ENCODE measurements around the gene COL20A1. TPM values are rescaled to one million over a fixed set of nuclear protein-coding genes. Genes with fewer than 3 reads are reported as not detected.

The COL20A1 gene
- total and polyA plus RNA-seq, 2 of the 13 experiments (the other 11 are each of a cell fraction or from before 2014, with no cell fraction given): not detected

DNA sequence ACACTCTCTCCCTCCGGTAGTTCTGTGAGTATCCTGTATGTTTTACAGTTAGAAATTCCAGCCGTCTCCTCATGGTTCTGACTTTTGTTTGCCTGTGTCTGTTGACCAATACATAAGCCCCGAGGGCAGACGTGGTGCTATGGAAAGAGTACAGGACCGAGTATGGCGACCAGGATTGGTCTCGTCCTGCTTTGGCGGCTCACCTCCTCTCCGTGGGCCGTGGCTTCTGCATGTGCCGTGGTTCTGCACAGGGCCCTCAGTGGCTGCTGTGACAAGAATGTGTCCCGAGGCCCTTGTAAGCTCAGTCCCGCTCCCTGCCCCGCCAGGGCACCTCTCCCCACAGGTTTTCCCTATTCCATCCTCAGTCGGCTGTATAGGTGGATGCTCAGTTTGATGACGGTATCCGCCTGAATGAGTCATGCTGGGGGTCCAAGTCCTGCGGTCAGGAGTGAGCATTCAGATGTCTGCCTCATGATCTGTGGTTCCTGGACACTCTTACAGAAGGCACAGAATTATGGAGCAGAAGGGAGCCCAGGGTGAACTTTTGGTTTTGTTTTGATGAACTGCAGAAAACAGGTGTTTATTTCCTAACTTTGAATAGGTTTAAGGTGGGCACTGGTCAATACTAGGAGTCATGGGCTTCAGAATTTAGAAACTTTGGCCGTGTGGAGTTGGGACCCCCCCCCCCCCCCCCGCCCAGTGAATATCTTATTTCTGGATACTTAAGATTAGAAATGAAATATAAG, 19.2 kb upstream of the COL20A1 start (continued):
- TF ChIP-seq, protein P1, sequence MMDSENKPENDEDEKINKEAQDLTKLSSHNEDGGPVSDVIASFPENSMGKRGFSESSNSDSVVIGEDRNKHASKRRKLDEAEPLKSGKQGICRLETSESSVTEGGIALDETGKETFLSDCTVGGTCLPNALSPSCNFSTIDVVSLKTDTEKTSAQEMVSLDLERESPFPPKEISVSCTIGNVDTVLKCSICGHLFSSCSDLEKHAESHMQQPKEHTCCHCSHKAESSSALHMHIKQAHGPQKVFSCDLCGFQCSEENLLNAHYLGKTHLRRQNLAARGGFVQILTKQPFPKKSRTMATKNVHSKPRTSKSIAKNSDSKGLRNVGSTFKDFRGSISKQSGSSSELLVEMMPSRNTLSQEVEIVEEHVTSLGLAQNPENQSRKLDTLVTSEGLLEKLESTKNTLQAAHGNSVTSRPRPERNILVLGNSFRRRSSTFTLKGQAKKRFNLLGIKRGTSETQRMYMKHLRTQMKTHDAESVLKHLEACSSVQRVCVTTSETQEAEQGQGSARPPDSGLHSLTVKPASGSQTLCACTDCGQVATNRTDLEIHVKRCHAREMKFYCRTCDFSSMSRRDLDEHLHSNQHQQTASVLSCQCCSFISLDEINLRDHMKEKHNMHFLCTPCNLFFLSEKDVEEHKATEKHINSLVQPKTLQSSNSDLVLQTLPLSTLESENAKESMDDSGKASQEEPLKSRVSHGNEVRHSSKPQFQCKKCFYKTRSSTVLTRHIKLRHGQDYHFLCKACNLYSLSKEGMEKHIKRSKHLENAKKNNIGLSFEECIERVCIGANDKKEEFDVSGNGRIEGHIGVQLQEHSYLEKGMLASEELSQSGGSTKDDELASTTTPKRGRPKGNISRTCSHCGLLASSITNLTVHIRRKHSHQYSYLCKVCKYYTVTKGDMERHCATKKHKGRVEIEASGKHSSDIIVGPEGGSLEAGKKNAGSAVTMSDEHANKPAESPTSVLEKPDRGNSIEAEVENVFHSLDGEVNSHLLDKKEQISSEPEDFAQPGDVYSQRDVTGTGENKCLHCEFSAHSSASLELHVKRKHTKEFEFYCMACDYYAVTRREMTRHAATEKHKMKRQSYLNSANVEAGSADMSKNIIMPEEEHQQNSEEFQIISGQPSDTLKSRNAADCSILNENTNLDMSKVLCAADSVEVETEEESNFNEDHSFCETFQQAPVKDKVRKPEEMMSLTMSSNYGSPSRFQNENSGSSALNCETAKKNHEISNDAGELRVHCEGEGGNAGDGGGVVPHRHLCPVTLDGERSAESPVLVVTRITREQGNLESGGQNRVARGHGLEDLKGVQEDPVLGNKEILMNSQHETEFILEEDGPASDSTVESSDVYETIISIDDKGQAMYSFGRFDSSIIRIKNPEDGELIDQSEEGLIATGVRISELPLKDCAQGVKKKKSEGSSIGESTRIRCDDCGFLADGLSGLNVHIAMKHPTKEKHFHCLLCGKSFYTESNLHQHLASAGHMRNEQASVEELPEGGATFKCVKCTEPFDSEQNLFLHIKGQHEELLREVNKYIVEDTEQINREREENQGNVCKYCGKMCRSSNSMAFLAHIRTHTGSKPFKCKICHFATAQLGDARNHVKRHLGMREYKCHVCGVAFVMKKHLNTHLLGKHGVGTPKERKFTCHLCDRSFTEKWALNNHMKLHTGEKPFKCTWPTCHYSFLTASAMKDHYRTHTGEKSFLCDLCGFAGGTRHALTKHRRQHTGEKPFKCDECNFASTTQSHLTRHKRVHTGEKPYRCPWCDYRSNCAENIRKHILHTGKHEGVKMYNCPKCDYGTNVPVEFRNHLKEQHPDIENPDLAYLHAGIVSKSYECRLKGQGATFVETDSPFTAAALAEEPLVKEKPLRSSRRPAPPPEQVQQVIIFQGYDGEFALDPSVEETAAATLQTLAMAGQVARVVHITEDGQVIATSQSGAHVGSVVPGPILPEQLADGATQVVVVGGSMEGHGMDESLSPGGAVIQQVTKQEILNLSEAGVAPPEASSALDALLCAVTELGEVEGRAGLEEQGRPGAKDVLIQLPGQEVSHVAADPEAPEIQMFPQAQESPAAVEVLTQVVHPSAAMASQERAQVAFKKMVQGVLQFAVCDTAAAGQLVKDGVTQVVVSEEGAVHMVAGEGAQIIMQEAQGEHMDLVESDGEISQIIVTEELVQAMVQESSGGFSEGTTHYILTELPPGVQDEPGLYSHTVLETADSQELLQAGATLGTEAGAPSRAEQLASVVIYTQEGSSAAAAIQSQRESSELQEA (CRISPR knock-in tag; IDR thresholded peaks at IDR 0.05; ENCODE audit: not compliant biosample characterization): no peak
- TF ChIP-seq SAP130 (CRISPR knock-in tag; IDR thresholded peaks at IDR 0.05; ENCODE audit: low read depth): peak; percentile 89
- TF ChIP-seq SSRP1 (CRISPR knock-in tag; IDR thresholded peaks at IDR 0.05): no peak
- TF ChIP-seq KMT2A (CRISPR knock-in tag; IDR thresholded peaks at IDR 0.05): 0 out of 2 replicates have a peak, but pooled peaks have one; percentile 28
- TF ChIP-seq ZNF883 (CRISPR knock-in tag; IDR thresholded peaks at IDR 0.05; ENCODE audit: not compliant biosample characterization): peak; percentile 52
- TF ChIP-seq, protein P2, sequence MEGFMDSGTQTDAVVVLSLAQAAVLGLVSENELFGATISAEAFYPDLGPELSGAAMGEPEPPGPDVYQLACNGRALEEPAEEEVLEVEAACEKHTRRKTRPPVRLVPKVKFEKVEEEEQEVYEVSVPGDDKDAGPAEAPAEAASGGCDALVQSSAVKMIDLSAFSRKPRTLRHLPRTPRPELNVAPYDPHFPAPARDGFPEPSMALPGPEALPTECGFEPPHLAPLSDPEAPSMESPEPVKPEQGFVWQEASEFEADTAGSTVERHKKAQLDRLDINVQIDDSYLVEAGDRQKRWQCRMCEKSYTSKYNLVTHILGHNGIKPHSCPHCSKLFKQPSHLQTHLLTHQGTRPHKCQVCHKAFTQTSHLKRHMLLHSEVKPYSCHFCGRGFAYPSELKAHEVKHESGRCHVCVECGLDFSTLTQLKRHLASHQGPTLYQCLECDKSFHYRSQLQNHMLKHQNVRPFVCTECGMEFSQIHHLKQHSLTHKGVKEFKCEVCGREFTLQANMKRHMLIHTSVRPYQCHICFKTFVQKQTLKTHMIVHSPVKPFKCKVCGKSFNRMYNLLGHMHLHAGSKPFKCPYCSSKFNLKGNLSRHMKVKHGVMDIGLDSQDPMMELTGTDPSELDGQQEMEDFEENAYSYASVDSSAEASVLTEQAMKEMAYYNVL (CRISPR knock-in tag; IDR thresholded peaks at IDR 0.05; ENCODE audit: borderline replicate concordance): 0 out of 2 replicates have a peak, but pooled peaks have one; percentile 11
- peak; percentile 73; the same call in 1 of the 2 replicates for TF ChIP-seq ZNF317 (CRISPR knock-in tag; IDR thresholded peaks at IDR 0.05)
- TF ChIP-seq ZNF777 (CRISPR knock-in tag; IDR thresholded peaks at IDR 0.05): peak; percentile 12
- TF ChIP-seq CHD2 (IDR thresholded peaks at IDR 0.05; ENCODE audit: low read depth, low read length): 0 out of 2 replicates have a peak, but pooled peaks have one; percentile 16
- TF ChIP-seq, protein P3, sequence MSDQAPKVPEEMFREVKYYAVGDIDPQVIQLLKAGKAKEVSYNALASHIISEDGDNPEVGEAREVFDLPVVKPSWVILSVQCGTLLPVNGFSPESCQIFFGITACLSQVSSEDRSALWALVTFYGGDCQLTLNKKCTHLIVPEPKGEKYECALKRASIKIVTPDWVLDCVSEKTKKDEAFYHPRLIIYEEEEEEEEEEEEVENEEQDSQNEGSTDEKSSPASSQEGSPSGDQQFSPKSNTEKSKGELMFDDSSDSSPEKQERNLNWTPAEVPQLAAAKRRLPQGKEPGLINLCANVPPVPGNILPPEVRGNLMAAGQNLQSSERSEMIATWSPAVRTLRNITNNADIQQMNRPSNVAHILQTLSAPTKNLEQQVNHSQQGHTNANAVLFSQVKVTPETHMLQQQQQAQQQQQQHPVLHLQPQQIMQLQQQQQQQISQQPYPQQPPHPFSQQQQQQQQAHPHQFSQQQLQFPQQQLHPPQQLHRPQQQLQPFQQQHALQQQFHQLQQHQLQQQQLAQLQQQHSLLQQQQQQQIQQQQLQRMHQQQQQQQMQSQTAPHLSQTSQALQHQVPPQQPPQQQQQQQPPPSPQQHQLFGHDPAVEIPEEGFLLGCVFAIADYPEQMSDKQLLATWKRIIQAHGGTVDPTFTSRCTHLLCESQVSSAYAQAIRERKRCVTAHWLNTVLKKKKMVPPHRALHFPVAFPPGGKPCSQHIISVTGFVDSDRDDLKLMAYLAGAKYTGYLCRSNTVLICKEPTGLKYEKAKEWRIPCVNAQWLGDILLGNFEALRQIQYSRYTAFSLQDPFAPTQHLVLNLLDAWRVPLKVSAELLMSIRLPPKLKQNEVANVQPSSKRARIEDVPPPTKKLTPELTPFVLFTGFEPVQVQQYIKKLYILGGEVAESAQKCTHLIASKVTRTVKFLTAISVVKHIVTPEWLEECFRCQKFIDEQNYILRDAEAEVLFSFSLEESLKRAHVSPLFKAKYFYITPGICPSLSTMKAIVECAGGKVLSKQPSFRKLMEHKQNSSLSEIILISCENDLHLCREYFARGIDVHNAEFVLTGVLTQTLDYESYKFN (CRISPR knock-in tag; conservative IDR thresholded peaks at IDR 0.05): 0 out of 2 replicates have a peak, but pooled peaks have one; percentile 11
- no peak for TF ChIP-seq SAFB2 (CRISPR knock-in tag; IDR thresholded peaks at IDR 0.05; ENCODE audit: borderline replicate concordance, low read depth)
- TF ChIP-seq ZNF530 (CRISPR knock-in tag; IDR thresholded peaks at IDR 0.05; ENCODE audit: low read depth): no peak
- peak; percentile 35; the same call in 1 of the 2 replicates for TF ChIP-seq PHF8 (CRISPR knock-in tag; IDR thresholded peaks at IDR 0.05)
- no peak for TF ChIP-seq ZNF430 (CRISPR knock-in tag; IDR thresholded peaks at IDR 0.05)
- no peak for TF ChIP-seq RORA (CRISPR knock-in tag; IDR thresholded peaks at IDR 0.05)
- no peak for TF ChIP-seq ZNF713 (CRISPR knock-in tag; IDR thresholded peaks at IDR 0.05)
